CD4-positive, alpha-beta T cell treated with Interleukin-4 for 4 hours (primary cell): ENCODE data around the gene YBX3.
A peak's percentile ranks its signal among the peaks of the same experiment; 100 is the strongest.

ENCODE experiments used
- DNase-seq: peaks from one replicate; pipeline ENCODE4 v3.0.0-alpha.2; 2020

YBX3 gene

GRCh38 chr12:10721651-10722501 lies 1.2 kb downstream of the YBX3 start:
- peak; percentile 73 for DNase-seq

- DNase-seq, result no peak
These were observed 2.0 kb downstream of the YBX3 start for GRCh38 chr12:10720974-10721650.

- no peak for DNase-seq
These were observed 3.6 kb downstream of the YBX3 start for GRCh38 chr12:10719482-10719881.

- DNase-seq, result no peak
These were observed 4.8 kb downstream of the YBX3 start for GRCh38 chr12:10718279-10718821.

GRCh38 chr12:10717410-10717809 lies 5.7 kb downstream of the YBX3 start:
- DNase-seq, result no peak

- no peak for DNase-seq
These were observed 6.3 kb downstream of the YBX3 start for GRCh38 chr12:10716704-10717315.

- DNase-seq, result no peak
These were observed 6.8 kb downstream of the YBX3 start for GRCh38 chr12:10716277-10716676.

GRCh38 chr12:10715491-10715890 lies 7.6 kb downstream of the YBX3 start:
- DNase-seq, result peak; percentile 8

- DNase-seq, result no peak
These were observed 13.3 kb downstream of the YBX3 start for GRCh38 chr12:10709808-10710207.

- DNase-seq, result no peak
These were observed 14.3 kb downstream of the YBX3 start for GRCh38 chr12:10708862-10709261.

GRCh38 chr12:10705655-10706054 lies 17.5 kb downstream of the YBX3 start:
- no peak for DNase-seq

- no peak for DNase-seq
These were observed 21.3 kb downstream of the YBX3 start for GRCh38 chr12:10701843-10702242.

GRCh38 chr12:10701131-10701681 lies 21.9 kb downstream of the YBX3 start:
- DNase-seq, result peak; percentile 28

GRCh38 chr12:10700581-10700980 lies 22.5 kb downstream of the YBX3 start:
- no peak for DNase-seq

- no peak for DNase-seq
These were observed 25.3 kb downstream of the YBX3 start for GRCh38 chr12:10697862-10698261.

- DNase-seq, result no peak
These were observed 26.0 kb downstream of the YBX3 start for GRCh38 chr12:10697156-10697555.

- DNase-seq, result no peak
These were observed 32.2 kb downstream of the YBX3 start for GRCh38 chr12:10690906-10691305.

- DNase-seq, result no peak
These were observed 34.0 kb downstream of the YBX3 start for GRCh38 chr12:10689146-10689545.

GRCh38 chr12:10688042-10688441 lies 35.1 kb downstream of the YBX3 start:
- DNase-seq, result no peak

GRCh38 chr12:10673659-10674384 lies 49.3 kb downstream of the YBX3 start, which contains the start of gene STYK1:
Gene STYK1, minus strand, starts transcription at chr12:10674052. Its CDS starts 39,434 bp downstream, at chr12:10634618.
- peak; percentile 74 for DNase-seq

- peak; percentile 38 for DNase-seq
These were observed 50.8 kb downstream of the YBX3 start for GRCh38 chr12:10672231-10672868.

GRCh38 chr12:10669533-10669932 lies 53.6 kb downstream of the YBX3 start:
- DNase-seq, result no peak
